HL-60 (cell line): ENCODE measurements around the gene FOXD2.

Source experiments
- CTCF ChIP-seq: IDR thresholded peaks from one replicate; pipeline ENCODE4 v1.5.1; 2011; ENCODE audit warnings: low read length, control low read depth, inconsistent platforms; ENCODE audit not compliant: insufficient read depth
- POLR2AphosphoS5 ChIP-seq: IDR thresholded peaks from 2 replicates; pipeline ENCODE4 v1.6.1; 2012; ENCODE audit warnings: low read depth
- REST ChIP-seq: IDR thresholded peaks from 2 replicates; pipeline ENCODE4 v1.6.1; 2012; ENCODE audit warnings: low read depth; ENCODE audit not compliant: insufficient replicate concordance

- TF ChIP-seq CTCF (peak; percentile 17), POLR2AphosphoS5 (no peak), REST (no peak)
Observed at GRCh38 chr1:47449822-47450552, 12.1 kb downstream of the FOXD2 start.
